H1 (cell line): ENCODE results near the gene CLVS2. TPM values are rescaled to one million over a fixed set of nuclear protein-coding genes. Genes with fewer than 3 reads are reported as not detected.

ENCODE experiments used
- CTCF ChIA-PET: fragments of 300-600 bp; sonication (Branson Sonifier 250); formaldehyde crosslinking; loops from one replicate; lab custom pipeline; 2021; ENCODE audit not compliant: partially characterized antibody; lab: Charles Lee
- POLR2A ChIA-PET: fragments of 300-600 bp; sonication (Branson Sonifier 250); formaldehyde crosslinking; loops from one replicate; lab custom pipeline; 2021; ENCODE audit warnings: inconsistent platforms; ENCODE audit not compliant: partially characterized antibody; lab: Charles Lee
- DNase-seq, 2 experiments: peaks; one replicate each; pipeline versions ENCODE4 v3.0.0 to v3.0.0-alpha.2; 2010 to 2022; ENCODE audit warnings: low spot score in 2 of 2, low read depth in 1 of 2, mixed read lengths in 1 of 2
- FAIRE-seq: peaks from 2 replicates; lab custom pipeline; 2011; peaks lifted over from hg19 to GRCh38; lab: Jason Lieb, UNC
- H2AFZ ChIP-seq: 2 replicates; pipeline ENCODE4 v1.8.1; 2012; ENCODE audit warnings: low read length, inconsistent platforms
- H2AK5ac ChIP-seq: 2 replicates; pipeline ENCODE4 v1.6.1; 2013; ENCODE audit warnings: low read depth, low read length
- H2BK120ac ChIP-seq: replicated peaks from 2 replicates; pipeline ENCODE3; 2013; ENCODE audit warnings: low read depth, low read length, inconsistent platforms
- H2BK12ac ChIP-seq: 2 replicates; pipeline ENCODE4 v1.6.1; 2013; ENCODE audit warnings: low read depth, low read length
- H2BK15ac ChIP-seq: 2 replicates; pipeline ENCODE4 v1.6.1; 2013; ENCODE audit warnings: low read length
- H2BK20ac ChIP-seq: 2 replicates; pipeline ENCODE4 v1.6.1; 2013; ENCODE audit warnings: low read length
- H2BK5ac ChIP-seq: 2 replicates; pipeline ENCODE4 v1.6.1; 2013; ENCODE audit warnings: low read depth, low read length
- H3K14ac ChIP-seq: 2 replicates; pipeline ENCODE4 v1.6.1; 2013; ENCODE audit warnings: inconsistent platforms; ENCODE audit not compliant: insufficient read length
- H3K18ac ChIP-seq: 2 replicates; pipeline ENCODE4 v1.6.1; 2013; ENCODE audit warnings: low read length; ENCODE audit errors: extremely low read depth
- H3K23ac ChIP-seq: 2 replicates; pipeline ENCODE4 v1.6.1; 2013; ENCODE audit warnings: inconsistent platforms; ENCODE audit not compliant: insufficient read length
- H3K23me2 ChIP-seq: 2 replicates; pipeline ENCODE4 v1.6.1; 2013; ENCODE audit warnings: low read depth, low read length
- H3K27ac ChIP-seq: 2 replicates; pipeline ENCODE4 v1.6.1; 2011; ENCODE audit warnings: low read depth, low read length, inconsistent platforms
- H3K27me3 ChIP-seq, 4 experiments: replicated peaks in 1 of 4; 1 replicate in 1 of 4; 2 replicates in 3 of 4; pipeline versions ENCODE4 v1.6.1 to v1.8.1; 2011 to 2013; ENCODE audit warnings: low read length in 3 of 4, mild to moderate bottlenecking in 3 of 4, inconsistent platforms in 2 of 4, mixed read lengths in 2 of 4, moderate library complexity in 1 of 4; ENCODE audit not compliant: control insufficient read depth in 3 of 4, insufficient read depth in 3 of 4; ENCODE audit errors: extremely low read depth in 1 of 4
- H3K36me3 ChIP-seq, 4 experiments: 2 replicates each; pipeline versions ENCODE4 v1.6.1 to v1.8.1; 2011 to 2013; ENCODE audit warnings: mild to moderate bottlenecking in 4 of 4, low read length in 3 of 4, moderate library complexity in 2 of 4, control low read depth in 1 of 4, inconsistent platforms in 1 of 4; ENCODE audit not compliant: insufficient read depth in 4 of 4, control insufficient read depth in 2 of 4
- H3K4ac ChIP-seq: replicated peaks from 2 replicates; pipeline ENCODE3; 2013; ENCODE audit warnings: low read length, low read depth, mixed read lengths, inconsistent platforms; ENCODE audit not compliant: insufficient read length
- H3K4me1 ChIP-seq, 4 experiments: replicated peaks in 1 of 4; 1 replicate in 1 of 4; 2 replicates in 3 of 4; pipeline versions ENCODE4 v1.6.1 to v1.8.1; 2011 to 2013; ENCODE audit warnings: low read length in 3 of 4, inconsistent platforms in 2 of 4, mixed read lengths in 1 of 4; ENCODE audit not compliant: insufficient read depth in 4 of 4, control insufficient read depth in 3 of 4
- H3K4me2 ChIP-seq, 2 experiments: 2 replicates each; pipeline versions ENCODE4 v1.6.1 to v1.8.1; 2011 to 2013; ENCODE audit warnings: low read depth in 2 of 2, low read length in 2 of 2, control low read depth in 1 of 2, inconsistent platforms in 1 of 2, mild to moderate bottlenecking in 1 of 2; ENCODE audit not compliant: insufficient read depth in 1 of 2
- H3K4me3 ChIP-seq, 4 experiments: fragments of 200-600, 300-600 bp in 1 of 4; sonication (generic), shearing (Covaris generic), sonication (Bioruptor Twin) in 1 of 4; 2 replicates each; pipeline versions ENCODE4 v1.5.1 to v1.8.1; 2011 to 2016; ENCODE audit warnings: low read length in 4 of 4, low read depth in 3 of 4, control low read depth in 2 of 4, inconsistent platforms in 2 of 4, mild to moderate bottlenecking in 2 of 4, mixed read lengths in 1 of 4, moderate library complexity in 1 of 4; ENCODE audit not compliant: insufficient read depth in 2 of 4; ENCODE audit errors: extremely low read depth in 1 of 4
- H3K56ac ChIP-seq: replicated peaks from 2 replicates; pipeline ENCODE3; 2013; ENCODE audit warnings: low read depth, mild to moderate bottlenecking, mixed read lengths, low read length, inconsistent platforms; ENCODE audit not compliant: insufficient read length
- H3K79me1 ChIP-seq: 2 replicates; pipeline ENCODE4 v1.6.1; 2013; ENCODE audit warnings: low read depth, low read length, control low read depth
- H3K79me2 ChIP-seq, 2 experiments: 2 replicates each; pipeline versions ENCODE4 v1.6.1 to v1.8.1; 2012 to 2013; ENCODE audit warnings: low read length in 2 of 2, mild to moderate bottlenecking in 2 of 2, inconsistent platforms in 1 of 2; ENCODE audit not compliant: insufficient read depth in 2 of 2, control insufficient read depth in 1 of 2
- H3K9ac ChIP-seq, 4 experiments: replicated peaks in 1 of 4; 1 replicate in 1 of 4; 2 replicates in 3 of 4; pipeline versions ENCODE4 v1.6.1 to v1.8.1; 2011 to 2013; ENCODE audit warnings: low read depth in 3 of 4, low read length in 3 of 4, control low read depth in 2 of 4, mild to moderate bottlenecking in 2 of 4, moderate library complexity in 2 of 4, inconsistent platforms in 1 of 4; ENCODE audit errors: extremely low read depth in 1 of 4
- H3K9me3 ChIP-seq, 2 experiments: 2 replicates each; pipeline versions ENCODE4 v1.6.1 to v1.8.1; 2012 to 2013; ENCODE audit warnings: mild to moderate bottlenecking in 2 of 2, moderate library complexity in 2 of 2, control low read depth in 1 of 2, inconsistent platforms in 1 of 2, low read depth in 1 of 2, low read length in 1 of 2, mixed read lengths in 1 of 2; ENCODE audit not compliant: insufficient read depth in 2 of 2
- H4K20me1 ChIP-seq, 2 experiments: replicated peaks in 1 of 2; 2 replicates each; pipeline versions ENCODE3 to v1.8.1; 2011 to 2013; ENCODE audit warnings: inconsistent platforms in 2 of 2, low read length in 2 of 2, mild to moderate bottlenecking in 1 of 2; ENCODE audit not compliant: insufficient read depth in 2 of 2, control insufficient read depth in 1 of 2
- H4K5ac ChIP-seq: 2 replicates; pipeline ENCODE4 v1.6.1; 2013; ENCODE audit warnings: low read length, low read depth, mixed read lengths, inconsistent platforms; ENCODE audit not compliant: insufficient read length
- H4K8ac ChIP-seq: 2 replicates; pipeline ENCODE4 v1.8.0; 2013; ENCODE audit warnings: mild to moderate bottlenecking, moderate library complexity, low read length, inconsistent platforms; ENCODE audit not compliant: insufficient read depth; ENCODE audit errors: extremely low read depth
- H4K91ac ChIP-seq: replicated peaks from 2 replicates; pipeline ENCODE3; 2013; ENCODE audit warnings: low read length, mixed read lengths, inconsistent platforms; ENCODE audit not compliant: insufficient read length
- CEBPB ChIP-seq: IDR thresholded peaks from 2 replicates; pipeline ENCODE4 v1.6.1; 2012; ENCODE audit warnings: low read depth, low read length
- HDAC6 ChIP-seq: IDR thresholded peaks from one replicate; pipeline ENCODE4 v1.7.1; 2012; ENCODE audit warnings: low read depth, mild to moderate bottlenecking, inconsistent platforms, low read length, moderate library complexity
- NRF1 ChIP-seq: IDR thresholded peaks from 2 replicates; pipeline ENCODE4 v1.6.1; 2011; ENCODE audit warnings: mild to moderate bottlenecking, low read depth, low read length, improper control_type of control experiment
- TAF7 ChIP-seq: optimal IDR thresholded peaks from 2 replicates; pipeline ENCODE3; 2011; ENCODE audit warnings: low read depth, mild to moderate bottlenecking, inconsistent platforms, low read length, moderate library complexity, borderline replicate concordance
- WGBS, 2 experiments: shearing (Covaris generic) in 1 of 2; methylation state at CpG; one replicate each; pipeline versions ENCODE4 v1.1.6 to v1.1.7; 2013 to 2015; ENCODE audit warnings: low lambda C conversion rate in 2 of 2, mixed read lengths in 2 of 2, inconsistent platforms in 1 of 2, low coverage in 1 of 2, missing lambda C conversion rate in 1 of 2; ENCODE audit not compliant: insufficient replicate concordance in 2 of 2, insufficient coverage in 1 of 2, insufficient read length in 1 of 2; ENCODE audit errors: extremely low coverage in 1 of 2, missing lambda C conversion rate in 1 of 2; 5-methylcytosine and 5-hydroxymethylcytosine counted together
- polyA plus RNA-seq, 7 experiments: library from polyadenylated mRNA; depleted of rRNA in 3 of 7; stranded (reverse) in 5 of 7; unstranded in 2 of 7; fragments of >200 nt in 5 of 7; fragments of 200-250 nt in 2 of 7; gene quantifications; 1 replicate in 5 of 7; 2 replicates in 1 of 7; 4 replicates in 1 of 7; pipeline versions ENCODE4 v1.2.1 to v1.2.3, GENCODE V29; 2011 to 2013; ENCODE audit warnings: missing spikeins in 2 of 7, mixed read lengths in 2 of 7
- total RNA-seq: library from RNA; stranded (reverse); fragmentation: NEBNext Ultra II Directional; extraction: Animal tissue kit (Norgen Biotek cat#: 25700); gene quantifications from 2 replicates; pipeline ENCODE4 v1.2.1, GENCODE V29; 2021
- TF ChIP-seq, protein P1 (sequence below): IDR thresholded peaks from 2 replicates; pipeline ENCODE4 v1.6.1; 2012; ENCODE audit warnings: low read length, inconsistent platforms

The CLVS2 gene
- total and polyA plus RNA-seq, 2 of the 8 experiments (the other 6 are each of a cell fraction or from before 2014, with no cell fraction given) = 0.30 to 0.73 TPM

- H2AK5ac ChIP-seq = no peak overlapping the region
- H3K79me2 ChIP-seq = no peaks in the 10 kb centered on the region
- no peak for TF ChIP-seq TAF7
- TF ChIP-seq CEBPB = no peak
- TF ChIP-seq NRF1 = no peak
- TF ChIP-seq, protein P1, sequence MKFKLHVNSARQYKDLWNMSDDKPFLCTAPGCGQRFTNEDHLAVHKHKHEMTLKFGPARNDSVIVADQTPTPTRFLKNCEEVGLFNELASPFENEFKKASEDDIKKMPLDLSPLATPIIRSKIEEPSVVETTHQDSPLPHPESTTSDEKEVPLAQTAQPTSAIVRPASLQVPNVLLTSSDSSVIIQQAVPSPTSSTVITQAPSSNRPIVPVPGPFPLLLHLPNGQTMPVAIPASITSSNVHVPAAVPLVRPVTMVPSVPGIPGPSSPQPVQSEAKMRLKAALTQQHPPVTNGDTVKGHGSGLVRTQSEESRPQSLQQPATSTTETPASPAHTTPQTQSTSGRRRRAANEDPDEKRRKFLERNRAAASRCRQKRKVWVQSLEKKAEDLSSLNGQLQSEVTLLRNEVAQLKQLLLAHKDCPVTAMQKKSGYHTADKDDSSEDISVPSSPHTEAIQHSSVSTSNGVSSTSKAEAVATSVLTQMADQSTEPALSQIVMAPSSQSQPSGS = no peak
- no peak for TF ChIP-seq HDAC6
- H3K18ac ChIP-seq = no peak overlapping the region
- no peak overlapping the region for H3K9ac ChIP-seq
- H3K23me2 ChIP-seq = no peaks in the 10 kb centered on the region
- DNase-seq = no peak
- H3K23ac ChIP-seq = no peak overlapping the region
- H3K36me3 ChIP-seq = no peaks in the 10 kb centered on the region
- H3K79me1 ChIP-seq = no peaks in the 10 kb centered on the region
- H2BK20ac ChIP-seq = no peak overlapping the region
- no peak for FAIRE-seq
- H2BK12ac ChIP-seq = no peak overlapping the region
- H3K4me2 ChIP-seq = no peak overlapping the region
- H2BK5ac ChIP-seq = no peak overlapping the region
- H3K27ac ChIP-seq = no peak overlapping the region
- H4K5ac ChIP-seq = no peak overlapping the region
- H4K91ac ChIP-seq = no peak overlapping the region
- H4K20me1 ChIP-seq = no peaks in the 10 kb centered on the region
- H2BK120ac ChIP-seq = no peak overlapping the region
- no peak overlapping the region for H4K8ac ChIP-seq
- 90% methylated on average over 2 of the region's 2 CpGs; no CpG with 5 or more reads in 1 of the 2 experiments for WGBS, 2 experiments
- POLR2A ChIA-PET = no interaction called here
- H3K9me3 ChIP-seq = no peaks in the 10 kb centered on the region
- no peaks in the 10 kb centered on the region for H3K27me3 ChIP-seq
- H3K56ac ChIP-seq = no peak overlapping the region
- no peak overlapping the region for H3K4ac ChIP-seq
- H3K4me1 ChIP-seq = no peaks in the 10 kb centered on the region
- no peak overlapping the region for H2BK15ac ChIP-seq
- no peak overlapping the region for H3K14ac ChIP-seq
- H3K4me3 ChIP-seq = no peak overlapping the region
- CTCF ChIA-PET = no interaction called here
- no peak overlapping the region for H2AFZ ChIP-seq
Measured at GRCh38 chr6:123027408-123027807, 31.4 kb downstream of the CLVS2 start.
